ENCODE data around the gene INPP5F. TPM values are rescaled to one million over a fixed set of nuclear protein-coding genes. Genes with fewer than 3 reads are reported as not detected.
"Not testable (repeated sequence)": the region's sequence is repeated elsewhere in the genome, so short reads cannot be mapped to it uniquely, and the experiment has no call there.

INPP5F gene
- polyA plus RNA-seq, 4 donors, result 54.4 to 70.9 (median 59.3) TPM

DNA sequence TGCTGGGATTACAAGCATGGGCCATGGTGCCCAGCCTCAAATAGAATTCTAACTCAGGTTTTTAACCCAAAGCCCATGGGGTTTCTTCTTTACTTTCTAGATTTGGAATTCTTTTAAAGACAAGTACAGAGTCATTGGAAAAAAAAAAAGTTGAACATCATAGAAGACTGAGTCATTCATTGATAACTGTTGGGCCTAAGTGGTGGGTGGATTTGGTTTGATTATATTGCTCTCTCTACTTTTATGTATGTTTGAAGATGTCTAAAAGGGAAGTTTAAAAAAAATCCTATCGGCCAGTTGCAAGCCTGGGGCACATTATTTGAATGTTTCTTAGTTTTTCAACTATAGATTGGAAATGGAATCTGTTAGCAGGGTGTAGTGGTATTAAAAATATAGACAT lies 49.7 kb downstream of the INPP5F start:
- DNase-seq (ENCODE audit: low read depth in 4 of 4, low spot score in 3 of 4), result no peak

DNA sequence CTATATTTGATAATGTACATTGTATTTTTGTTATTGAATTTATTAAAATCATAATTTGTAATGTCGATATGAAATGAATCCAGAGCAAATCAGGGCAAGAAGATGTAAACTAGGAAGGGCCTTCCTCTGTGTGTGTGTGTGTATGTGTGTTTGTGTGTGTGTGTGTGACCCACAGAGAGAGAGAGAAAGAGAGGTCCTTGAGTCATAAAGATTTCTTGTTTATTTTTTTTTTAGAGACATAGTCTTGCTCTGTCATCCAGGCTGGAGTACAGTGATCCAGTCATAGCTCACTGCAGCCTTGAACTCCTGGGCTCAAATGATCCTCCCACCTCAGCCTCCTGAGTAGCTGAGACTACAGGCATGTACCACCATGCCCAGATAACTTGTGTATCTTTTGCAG lies 50.7 kb downstream of the INPP5F start:
- DNase-seq (ENCODE audit: low read depth in 4 of 4, low spot score in 3 of 4), result no peak

DNA sequence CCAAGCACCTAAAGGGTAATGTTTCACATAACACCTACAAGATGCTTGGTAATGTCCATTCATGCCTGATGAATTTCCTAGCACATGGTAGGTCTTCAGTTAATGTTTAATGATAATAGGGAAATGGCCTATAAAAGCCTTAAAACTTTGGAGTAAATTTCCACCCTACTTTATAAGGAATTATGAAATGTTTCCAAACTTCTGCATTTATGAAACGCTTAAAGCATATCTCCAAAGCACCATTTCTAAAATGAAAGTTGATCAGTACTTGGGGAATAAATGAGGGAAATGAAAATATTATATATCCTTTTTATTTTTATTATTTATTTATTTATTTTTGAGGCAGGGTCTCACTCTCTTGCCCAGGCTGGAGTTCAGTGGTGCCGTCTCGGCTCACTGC lies 51.8 kb downstream of the INPP5F start:
- no peak for DNase-seq (ENCODE audit: low read depth in 4 of 4, low spot score in 3 of 4)

DNA sequence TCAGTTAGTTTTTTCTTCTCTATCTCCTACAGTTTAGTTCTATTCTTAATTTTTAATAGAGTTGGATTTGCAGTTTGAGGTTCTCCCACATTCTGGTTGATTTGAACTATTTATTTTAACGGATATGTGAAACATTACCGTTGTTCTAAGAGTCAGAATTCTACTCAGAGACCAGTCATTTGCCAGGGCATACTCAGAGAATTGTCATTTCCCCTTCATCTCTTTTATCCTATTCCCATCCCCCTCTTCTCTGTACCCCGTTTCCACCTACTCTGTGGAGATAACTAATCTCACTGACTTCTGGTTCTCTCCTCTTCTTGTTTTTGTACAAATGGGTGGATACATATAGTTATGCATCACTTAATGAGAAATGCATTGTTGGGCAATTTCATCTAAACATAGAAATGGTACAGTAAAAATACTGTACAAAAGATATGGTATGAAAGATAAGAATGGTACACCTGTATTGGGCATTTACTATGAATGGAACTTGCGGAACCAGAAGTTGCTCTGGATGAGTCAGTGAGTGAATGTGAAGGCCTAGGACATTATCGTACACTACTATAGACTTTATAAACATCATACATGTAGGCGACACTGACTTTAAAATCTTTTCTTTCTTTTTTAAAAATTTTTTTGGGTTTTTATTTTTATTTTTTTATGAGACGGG lies 53.1 kb downstream of the INPP5F start:
- no peak for DNase-seq (ENCODE audit: low read depth in 4 of 4, low spot score in 3 of 4)

DNA sequence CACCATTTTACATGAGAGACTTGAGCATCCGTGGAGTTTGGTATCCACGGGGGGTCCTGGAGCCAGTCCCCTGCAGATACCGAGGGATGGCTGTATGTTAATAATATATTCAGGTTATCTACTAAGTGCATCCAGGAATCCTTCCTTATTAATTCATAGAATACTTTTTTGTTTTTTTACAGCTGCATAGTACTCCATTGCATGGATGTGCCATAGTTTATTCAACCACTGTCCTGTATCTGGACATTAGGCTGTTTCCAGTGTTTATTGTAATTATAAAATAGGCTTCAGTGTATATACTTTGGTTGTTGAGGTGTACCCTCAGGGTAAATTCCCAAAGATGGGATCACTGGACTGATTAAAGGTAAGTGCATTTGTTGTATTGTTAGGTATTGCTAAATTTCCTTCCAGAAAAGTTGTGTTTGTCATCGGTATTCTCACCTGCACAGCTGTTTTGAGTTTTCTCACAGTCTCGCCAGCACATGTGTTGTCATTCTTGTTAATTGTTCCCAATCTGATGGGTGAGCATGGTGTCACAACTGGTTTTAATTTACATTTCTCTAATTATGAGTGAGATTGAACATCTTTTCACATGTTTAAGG lies 55.1 kb downstream of the INPP5F start:
- no peak for DNase-seq (ENCODE audit: low read depth in 4 of 4, low spot score in 3 of 4)

DNA sequence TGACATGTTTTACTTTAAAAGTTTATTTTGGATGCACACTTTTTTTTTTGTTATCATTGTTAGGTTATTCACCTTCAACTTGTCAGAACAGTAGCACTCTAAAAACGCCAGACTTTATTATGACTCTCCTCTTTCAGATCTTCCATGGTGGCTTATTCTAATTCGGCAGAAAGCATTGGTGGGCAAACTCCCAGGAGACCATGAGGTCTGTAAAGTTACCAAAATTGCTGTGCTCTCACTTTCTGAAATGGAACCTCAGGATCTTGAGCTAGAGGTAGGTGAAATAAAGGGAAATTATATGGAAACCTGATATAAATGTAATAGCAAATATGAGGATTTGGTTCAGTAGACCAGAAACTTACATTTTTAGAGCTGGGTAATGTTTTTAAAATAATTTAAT lies 55.6 kb downstream of the INPP5F start:
- no peak for DNase-seq (ENCODE audit: low read depth in 4 of 4, low spot score in 3 of 4)

DNA sequence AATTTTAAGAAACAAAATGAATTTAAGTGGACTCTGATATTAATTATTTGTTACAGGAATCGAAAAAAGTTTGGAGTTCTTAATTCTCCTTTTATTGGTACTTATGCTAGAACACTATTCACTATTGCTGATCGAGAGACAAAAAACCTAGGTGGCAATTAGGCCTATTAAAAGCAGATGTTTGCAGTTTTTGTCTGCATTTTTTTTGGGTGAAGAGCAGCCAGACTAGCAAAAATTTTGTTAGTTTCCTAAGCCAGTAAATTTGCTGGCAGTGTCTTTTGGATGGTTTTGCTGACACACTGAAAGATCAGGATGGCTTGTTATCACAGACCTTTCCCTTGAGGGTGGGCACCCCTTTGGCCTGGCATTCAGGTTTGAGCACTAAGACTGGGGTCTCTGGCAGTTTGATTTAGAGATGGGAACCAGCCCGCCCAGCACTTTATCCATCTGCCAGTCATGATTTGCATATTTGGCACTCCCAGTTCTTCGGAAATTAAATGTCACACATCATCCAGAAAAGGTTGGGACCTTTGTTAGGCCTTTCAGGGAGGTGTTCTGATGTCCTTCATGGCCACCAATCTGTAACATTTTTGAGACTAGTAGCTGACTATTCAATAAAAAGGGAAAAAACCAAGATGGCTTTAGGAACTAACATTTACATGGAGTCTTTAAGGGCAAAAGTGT lies 57.3 kb downstream of the INPP5F start:
- no peak for DNase-seq (ENCODE audit: low read depth in 4 of 4, low spot score in 3 of 4)

DNA sequence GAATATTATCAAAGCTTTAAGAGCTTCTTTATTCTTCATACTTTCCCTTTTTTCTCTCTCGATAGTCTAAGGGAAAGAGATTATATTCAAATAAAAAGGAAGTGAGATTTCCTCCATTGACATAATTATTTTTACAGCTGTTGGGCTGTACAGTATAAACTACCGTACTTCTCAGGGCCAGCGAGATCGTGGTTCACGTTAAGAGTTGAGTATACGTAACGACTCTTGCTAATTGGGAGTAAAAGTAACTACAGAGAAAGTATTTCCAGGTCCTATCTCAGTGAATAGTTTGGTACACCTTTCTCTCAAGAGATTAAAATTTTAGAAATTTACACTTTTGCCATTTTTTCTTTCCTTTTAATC lies 57.8 kb downstream of the INPP5F start:
- no peak for DNase-seq (ENCODE audit: low read depth in 4 of 4, low spot score in 3 of 4)

DNA sequence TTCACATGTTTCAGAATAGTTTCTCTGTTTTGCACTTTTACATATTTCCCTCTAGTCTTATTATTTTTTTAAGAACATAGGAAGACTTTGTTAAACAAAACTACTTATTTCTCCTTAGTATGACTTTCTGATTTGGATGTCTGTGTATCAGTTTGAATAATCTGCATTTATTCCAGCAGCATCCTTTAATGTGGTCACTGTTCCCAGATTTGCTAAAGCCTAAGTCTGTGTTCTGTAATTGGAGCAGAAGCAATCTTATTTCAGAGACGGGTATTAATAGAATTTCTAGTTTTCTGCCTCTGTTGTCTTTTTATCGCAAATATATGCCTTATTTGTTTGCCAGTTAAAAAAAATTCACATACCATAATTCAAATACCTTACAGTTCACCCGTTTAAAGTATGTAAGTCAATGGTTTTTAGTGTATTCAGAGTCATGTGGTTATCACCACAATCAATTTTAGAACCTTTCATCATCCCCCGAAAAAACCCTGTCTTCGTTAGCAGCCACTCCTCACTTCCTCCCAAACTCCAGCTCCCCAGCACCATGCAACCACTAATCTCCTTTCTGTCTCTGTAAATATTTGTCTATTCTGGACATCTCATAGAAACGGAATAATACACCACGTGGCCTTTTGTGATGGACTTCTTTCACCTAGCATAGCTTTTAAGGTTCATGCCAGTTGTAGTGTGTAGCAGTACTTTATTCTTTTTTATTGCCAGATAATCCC lies 58.7 kb downstream of the INPP5F start:
- DNase-seq (ENCODE audit: low read depth in 4 of 4, low spot score in 3 of 4), result no peak

DNA sequence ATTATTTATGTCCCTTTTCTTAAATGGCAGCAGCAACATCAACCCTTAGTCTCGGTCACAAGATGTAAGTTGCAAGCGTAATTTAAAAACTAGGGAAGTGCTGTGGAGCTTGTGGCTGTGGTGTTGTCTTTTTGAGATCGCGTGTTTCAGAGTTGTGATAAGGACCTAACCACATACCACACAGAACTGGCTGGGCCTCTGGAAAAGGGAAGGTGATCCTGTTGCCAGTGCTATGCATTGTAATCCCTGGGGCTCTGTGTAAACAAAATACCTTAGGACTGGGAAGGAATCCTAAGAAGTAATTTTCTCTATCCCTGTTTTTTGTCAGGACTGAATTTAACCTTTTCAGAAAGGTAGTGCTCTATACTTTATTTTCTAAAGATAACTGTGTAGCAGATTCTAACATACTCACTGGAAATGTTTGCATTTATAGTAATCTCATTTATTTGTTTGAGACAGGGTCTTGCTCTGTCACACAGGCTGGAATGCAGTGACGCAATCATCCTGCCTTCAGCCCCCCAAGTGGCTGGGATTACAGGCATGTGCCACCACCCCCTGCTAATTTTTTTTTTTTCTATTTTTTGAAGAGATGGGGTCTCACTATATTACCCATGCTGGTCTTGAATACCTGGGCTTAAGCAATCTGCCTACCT lies 60.4 kb downstream of the INPP5F start:
- DNase-seq (ENCODE audit: low read depth in 4 of 4, low spot score in 3 of 4), result peak in 3 of 4 donors; percentile 8 to 41 (median 10)

DNA sequence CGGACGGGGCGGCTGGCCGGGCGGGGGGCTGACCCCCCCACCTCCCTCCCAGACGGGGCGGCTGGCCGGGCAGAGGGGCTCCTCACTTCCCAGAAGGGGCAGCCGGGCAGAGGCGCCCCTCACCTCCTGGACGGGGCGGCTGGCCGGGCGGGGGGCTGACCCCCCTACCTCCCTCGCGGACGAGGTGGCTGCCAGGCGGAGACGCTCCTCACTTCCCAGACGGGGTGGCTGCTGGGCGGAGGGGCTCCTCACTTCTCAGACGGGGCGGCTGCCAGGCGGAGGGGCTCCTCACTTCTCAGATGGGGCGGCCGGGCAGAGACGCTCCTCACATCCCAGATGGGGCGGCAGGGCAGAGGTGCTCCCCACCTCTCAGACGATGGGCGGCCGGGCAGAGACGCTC lies 69.3 kb downstream of the INPP5F start:
- DNase-seq (ENCODE audit: low read depth in 4 of 4, low spot score in 3 of 4), result not testable (repeated sequence)

DNA sequence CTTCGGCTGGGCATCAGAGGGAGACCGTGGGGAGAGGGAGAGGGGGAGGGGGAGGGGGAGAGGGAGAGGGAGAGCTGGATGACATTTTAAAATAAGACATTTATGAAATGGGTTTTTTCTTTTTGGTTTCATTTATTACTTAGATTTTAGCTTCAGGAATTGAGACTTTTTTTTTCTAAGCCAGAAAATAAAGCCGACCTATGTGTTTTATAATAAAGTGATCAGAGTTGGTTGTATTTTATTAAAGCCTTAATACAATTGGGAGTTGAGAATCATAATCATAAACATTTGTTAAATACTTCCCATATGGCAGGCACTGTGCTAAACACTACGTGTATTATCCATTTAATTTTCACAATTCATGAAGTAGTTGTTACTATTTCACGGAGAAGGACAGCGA lies 70.2 kb downstream of the INPP5F start:
- no peak for DNase-seq (ENCODE audit: low read depth in 4 of 4, low spot score in 3 of 4)

DNA sequence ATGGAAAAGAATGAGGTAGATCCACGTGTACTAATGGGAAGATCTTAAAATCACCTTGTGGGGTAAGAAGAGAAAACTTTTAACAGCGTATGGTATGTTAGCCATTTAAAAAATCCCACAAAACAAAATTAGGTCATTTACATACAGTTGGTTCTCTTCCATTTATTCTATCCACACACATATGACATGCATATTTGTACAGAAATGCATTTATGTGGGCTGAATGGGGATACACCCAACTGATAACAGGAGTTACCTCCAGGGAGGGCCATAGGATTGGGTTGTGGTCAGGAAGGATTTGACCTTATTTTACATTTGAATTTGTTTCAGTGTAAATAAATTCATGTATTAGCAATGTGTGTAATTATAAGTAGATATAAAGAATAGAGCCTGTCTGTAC lies 75.3 kb downstream of the INPP5F start:
- DNase-seq (ENCODE audit: low read depth in 4 of 4, low spot score in 3 of 4), result no peak

DNA sequence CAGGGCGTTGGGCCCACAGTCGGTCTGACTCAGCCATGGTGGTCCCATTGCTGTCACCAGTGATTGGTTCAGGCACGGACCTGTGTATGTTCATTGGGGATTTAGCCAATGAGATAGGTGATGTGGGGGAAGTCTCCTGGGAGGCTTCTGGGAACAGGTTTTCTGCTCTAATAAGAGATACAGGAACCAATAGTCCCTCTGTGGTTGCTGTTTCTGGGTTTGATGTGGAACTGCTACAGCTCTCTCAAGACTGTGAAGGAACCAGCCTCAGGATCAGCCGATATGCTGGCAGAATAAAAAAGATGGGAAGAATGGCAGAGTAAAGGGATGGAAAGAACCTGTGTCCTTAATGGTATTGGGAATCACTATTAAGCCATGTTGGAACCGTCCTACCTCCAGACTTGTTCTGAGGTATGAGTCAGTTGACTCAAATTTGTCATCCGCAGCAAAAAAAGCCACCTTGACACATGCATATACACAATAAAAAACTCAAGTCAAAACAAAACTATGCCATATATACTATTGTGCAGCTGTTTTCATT lies 76.2 kb downstream of the INPP5F start:
- no peak for DNase-seq (ENCODE audit: low read depth in 4 of 4, low spot score in 3 of 4)

DNA sequence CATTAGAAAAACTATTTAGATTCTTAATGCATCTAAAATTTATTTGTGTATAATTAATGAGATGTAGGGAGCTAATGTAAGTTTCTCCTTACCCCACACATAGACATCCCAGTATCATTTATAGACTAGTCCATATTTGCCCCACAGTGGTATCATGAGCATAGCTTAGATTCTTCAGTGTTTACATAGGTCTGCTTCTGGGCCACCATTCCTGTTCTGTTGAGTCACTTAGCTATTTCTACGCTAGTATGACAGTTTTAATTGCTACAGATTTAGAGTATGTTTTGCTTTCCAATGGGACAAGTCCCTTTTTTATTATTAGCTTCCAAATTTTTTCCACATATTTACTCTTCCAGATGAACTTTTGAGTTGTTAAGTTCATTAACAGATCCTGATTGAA lies 77.4 kb downstream of the INPP5F start:
- DNase-seq (ENCODE audit: low read depth in 4 of 4, low spot score in 3 of 4), result no peak

DNA sequence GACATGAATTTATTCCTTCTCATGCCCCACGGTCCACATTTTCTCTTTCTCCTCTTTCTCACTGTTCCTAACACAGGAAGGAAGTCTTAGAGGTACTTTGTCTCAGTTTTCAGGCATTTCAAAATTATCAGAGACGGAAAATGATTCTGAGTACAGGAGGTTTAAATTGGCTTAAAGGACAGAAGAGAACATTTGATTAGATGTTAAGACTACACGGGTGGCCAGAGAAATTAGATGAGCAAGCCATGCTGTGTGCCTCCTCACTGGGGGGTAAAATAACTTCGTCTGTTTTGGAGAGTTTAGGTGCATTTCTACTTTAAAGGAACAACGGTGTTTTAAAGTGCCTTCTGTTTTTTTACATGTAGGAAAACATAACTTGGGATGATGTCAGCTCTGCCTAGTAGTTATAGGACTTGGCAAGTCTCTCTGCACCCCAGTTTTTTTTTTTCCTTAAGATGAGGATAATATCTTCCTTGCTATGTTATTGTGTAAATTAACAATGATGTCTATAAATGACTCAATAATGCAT lies 79.9 kb downstream of the INPP5F start:
- DNase-seq (ENCODE audit: low read depth in 4 of 4, low spot score in 3 of 4), result no peak

DNA sequence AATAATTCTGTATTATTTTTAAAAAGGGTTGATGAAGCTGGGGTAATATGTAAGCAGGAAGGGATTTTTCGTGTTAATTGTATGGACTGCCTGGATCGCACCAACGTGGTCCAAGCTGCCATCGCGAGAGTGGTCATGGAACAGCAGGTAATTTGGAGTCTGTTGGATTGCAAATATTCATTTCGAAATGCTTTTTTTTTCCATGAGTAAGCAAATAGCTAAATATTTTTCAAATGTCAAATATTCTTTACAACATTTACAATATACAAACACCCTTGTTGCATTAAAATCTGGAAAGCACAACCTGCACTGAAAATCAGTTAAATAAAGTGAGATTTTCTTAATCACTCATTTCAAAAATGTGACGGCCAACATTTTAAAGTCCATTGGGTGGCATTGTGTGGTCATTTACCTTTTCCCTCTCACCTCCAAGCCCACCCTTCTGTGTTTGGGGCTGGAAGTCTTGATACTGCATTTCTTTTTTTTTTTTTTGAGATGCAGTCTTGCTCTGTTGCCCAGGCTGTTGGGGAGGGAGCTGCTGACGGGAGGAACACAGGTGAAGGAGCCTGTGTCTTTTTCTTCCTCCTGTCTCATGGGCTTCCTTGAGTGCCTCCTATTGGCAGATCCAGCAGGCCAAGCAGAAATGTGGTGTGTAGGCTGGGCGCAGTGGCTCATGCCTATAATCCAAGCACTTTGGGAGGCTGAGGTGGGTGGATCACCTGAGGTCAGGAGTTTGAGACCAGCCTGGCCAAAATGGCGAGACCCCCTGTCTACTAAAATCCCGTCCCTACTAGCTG lies 80.7 kb downstream of the INPP5F start:
- no peak for DNase-seq (ENCODE audit: low read depth in 4 of 4, low spot score in 3 of 4)

DNA sequence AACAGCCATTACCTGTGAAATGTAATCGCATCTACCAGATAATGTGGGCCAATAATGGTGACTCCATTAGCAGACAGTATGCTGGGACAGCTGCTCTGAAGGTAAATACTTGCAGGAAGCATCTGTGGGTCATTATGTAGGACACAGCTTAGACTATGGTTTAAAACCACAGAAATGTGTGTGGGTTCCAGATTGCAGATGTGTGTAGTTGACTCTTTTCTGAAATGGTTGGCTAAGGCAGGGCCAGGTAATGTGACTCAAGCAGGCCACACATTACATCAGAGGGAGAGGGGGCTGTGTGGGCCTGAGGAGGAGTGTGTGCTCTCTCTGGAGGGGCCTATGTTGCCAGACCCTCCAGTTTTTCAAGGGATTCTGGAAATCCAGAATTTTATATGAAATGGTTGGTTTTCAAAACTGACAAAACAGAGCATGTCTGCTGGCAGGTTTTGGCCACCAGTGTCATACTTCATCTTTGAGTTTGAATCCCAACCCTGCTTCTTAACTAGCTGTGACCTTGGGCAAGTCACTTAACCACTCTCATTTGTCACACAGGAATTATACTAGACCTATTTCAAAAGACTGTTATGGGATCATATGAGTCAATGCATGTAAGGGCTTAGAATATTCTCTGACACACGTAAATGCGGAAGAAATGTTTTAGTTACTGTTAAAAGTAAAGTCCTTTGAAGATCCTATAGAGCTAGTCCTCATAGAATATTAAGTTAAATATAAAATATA lies 82.3 kb downstream of the INPP5F start:
- no peak for DNase-seq (ENCODE audit: low read depth in 4 of 4, low spot score in 3 of 4)

DNA sequence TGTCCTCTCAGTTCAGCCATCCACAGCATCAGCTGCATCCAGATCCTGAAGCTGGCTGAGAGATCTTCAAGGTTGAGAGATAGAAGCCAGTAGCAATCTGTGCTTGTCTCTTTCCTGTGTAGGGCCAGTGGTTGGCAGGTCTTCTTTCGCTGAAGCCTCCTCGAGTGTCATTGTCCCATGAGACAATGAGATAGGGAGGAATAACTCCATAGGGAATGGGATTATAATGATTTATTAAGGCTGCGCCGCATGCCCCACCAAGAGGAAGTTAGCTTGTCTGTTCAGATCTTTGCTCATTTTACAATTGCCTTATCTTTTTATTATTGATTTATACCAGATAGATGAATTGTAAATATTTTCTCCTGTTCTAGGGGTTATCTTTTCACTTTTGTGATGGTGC lies 85.3 kb downstream of the INPP5F start:
- DNase-seq (ENCODE audit: low read depth in 4 of 4, low spot score in 3 of 4), result no peak

Measured in left renal pelvis (tissue), 4 donors.